Activated B cell treated with CpG ODN at 0.5 μM for 24 hours (primary cell): ENCODE data around the gene HPSE2. TPM values are rescaled to one million over a fixed set of nuclear protein-coding genes. Genes with fewer than 3 reads are reported as not detected.
A peak's percentile ranks its signal among the peaks of the same experiment; 100 is the strongest.

Experiments
- ATAC-seq: fragments of 200-7000 bp; cut with Tn5 transposase; one replicate; pipeline ENCODE4 v1.10.0; 2021; ENCODE audit warnings: low read depth, mild to moderate bottlenecking, moderate library complexity
- CTCF ChIA-PET: fragments of 350-600 bp; sonication (Branson Sonifier 250); formaldehyde crosslinking; loops from one replicate; lab custom pipeline; 2021; ENCODE audit warnings: antibody characterized with exemption; lab: Charles Lee
- POLR2A ChIA-PET: fragments of 350-600 bp; sonication (Branson Sonifier 250); formaldehyde crosslinking; loops from one replicate; lab custom pipeline; 2021; ENCODE audit warnings: antibody characterized with exemption; lab: Charles Lee
- DNase-seq: peaks from one replicate; pipeline ENCODE4 v3.0.0; 2022
- H3K27ac Mint-ChIP-seq: one replicate; pipeline ENCODE4 v1.8.0; 2020; ENCODE audit warnings: mixed read lengths
- H3K27me3 Mint-ChIP-seq: one replicate; pipeline ENCODE4 v1.8.0; 2021; ENCODE audit warnings: mixed read lengths
- H3K36me3 Mint-ChIP-seq: one replicate; pipeline ENCODE4 v1.8.0; 2021; ENCODE audit warnings: low read depth, mixed read lengths
- H3K4me1 Mint-ChIP-seq: one replicate; pipeline ENCODE4 v1.8.0; 2021; ENCODE audit warnings: mixed read lengths
- H3K4me3 Mint-ChIP-seq: one replicate; pipeline ENCODE4 v1.8.0; 2020; ENCODE audit warnings: mild to moderate bottlenecking, mixed read lengths
- H3K9me3 Mint-ChIP-seq: one replicate; pipeline ENCODE4 v1.8.0; 2020; ENCODE audit warnings: mixed read lengths
- CTCF ChIP-seq: fragments of 200-600 bp; IDR thresholded peaks from one replicate; pipeline ENCODE4 v1.8.0; 2022; ENCODE audit warnings: antibody characterized with exemption, mild to moderate bottlenecking
- intact Hi-C: fragments of 100-400 bp; cut with micrococcal nuclease; formaldehyde crosslinking; loops from one replicate; pipeline ENCODE4 v1.15.1; 2024
- total RNA-seq: library from RNA; stranded (reverse); gene quantifications from 2 replicates; pipeline ENCODE4 v1.2.3, GENCODE V29; 2022

Gene HPSE2
- total RNA-seq, 1 donor from 2014 or later, result not detected

GRCh38 chr10:99233689-99234037, 2.0 kb downstream of the HPSE2 start:
- Mint-ChIP-seq H3K4me1 (peaks cover 32% of the 10 kb centered on the region), H3K36me3 (no peaks in the 10 kb centered on the region), H3K27ac (peak overlapping the region; percentile 24), H3K27me3 (peaks cover 67% of the 10 kb centered on the region), H3K9me3 (peaks cover 7% of the 10 kb centered on the region), H3K4me3 (peak overlapping the region; percentile 52)
- intact Hi-C loops, result loop anchor here (1.0 to 5.0 kb wide), 2 partner anchors 304 to 787 kb away; partner anchors contain the start of gene HPS1
- DNase-seq (no peak), ATAC-seq (no peak)
- ChIA-PET POLR2A (no interaction called here), CTCF (interaction anchor here (1.4 to 1.6 kb wide), 3 partner anchors 13 to 767 kb away, joined by 3 to 8 read pairs (median 6); no protein-coding TSS in a partner anchor)
- no peak for TF ChIP-seq CTCF

GRCh38 chr10:99233000-99233688, 2.5 kb downstream of the HPSE2 start:
- Mint-ChIP-seq H3K27ac (no peak overlapping the region), H3K9me3 (peaks cover 7% of the 10 kb centered on the region), H3K27me3 (peaks cover 67% of the 10 kb centered on the region), H3K4me1 (peaks cover 32% of the 10 kb centered on the region), H3K36me3 (no peaks in the 10 kb centered on the region), H3K4me3 (peak overlapping the region; percentile 35)
- DNase-seq (no peak), ATAC-seq (no peak)
- intact Hi-C loops, result loop anchor here (5.0 kb wide), 1 partner anchor 304 kb away; no protein-coding TSS in a partner anchor
- CTCF ChIA-PET, result interaction anchor here (1.4 to 1.6 kb wide), 3 partner anchors 14 to 766 kb away, joined by 3 to 8 read pairs (median 6); no protein-coding TSS in a partner anchor
- POLR2A ChIA-PET, result no interaction called here
- no peak for TF ChIP-seq CTCF

- ChIA-PET CTCF (no interaction called here), POLR2A (no interaction called here)
- no peak overlapping the region for H3K4me3 Mint-ChIP-seq
- DNase-seq, result no peak
- H3K4me1 Mint-ChIP-seq, result peaks cover 32% of the 10 kb centered on the region
- no peaks in the 10 kb centered on the region for H3K36me3 Mint-ChIP-seq
- H3K27ac Mint-ChIP-seq, result no peak overlapping the region
- peaks cover 69% of the 10 kb centered on the region for H3K27me3 Mint-ChIP-seq
- H3K9me3 Mint-ChIP-seq, result peaks cover 7% of the 10 kb centered on the region
- intact Hi-C loops, result loop anchor here (5.0 kb wide), 1 partner anchor 305 kb away; no protein-coding TSS in a partner anchor
- TF ChIP-seq CTCF, result no peak
- ATAC-seq, result no peak
These were observed 3.2 kb downstream of the HPSE2 start for GRCh38 chr10:99232360-99232999.

GRCh38 chr10:99224766-99225165, 10.9 kb downstream of the HPSE2 start:
- Mint-ChIP-seq H3K4me3 (no peak overlapping the region), H3K27me3 (peaks cover 51% of the 10 kb centered on the region), H3K27ac (no peak overlapping the region), H3K4me1 (no peaks in the 10 kb centered on the region), H3K9me3 (no peaks in the 10 kb centered on the region), H3K36me3 (no peaks in the 10 kb centered on the region)
- intact Hi-C loops, result no loop called here
- ChIA-PET CTCF (no interaction called here), POLR2A (no interaction called here)
- ATAC-seq (no peak), DNase-seq (no peak)
- no peak for TF ChIP-seq CTCF

GRCh38 chr10:99207340-99207739, 28.3 kb downstream of the HPSE2 start:
- TF ChIP-seq CTCF, result no peak
- DNase-seq (no peak), ATAC-seq (no peak)
- H3K36me3 Mint-ChIP-seq, result no peaks in the 10 kb centered on the region
- intact Hi-C loops, result no loop called here
- POLR2A ChIA-PET, result no interaction called here
- no peaks in the 10 kb centered on the region for H3K4me1 Mint-ChIP-seq
- H3K4me3 Mint-ChIP-seq, result no peak overlapping the region
- H3K9me3 Mint-ChIP-seq, result peaks cover 7% of the 10 kb centered on the region
- CTCF ChIA-PET, result no interaction called here
- peaks cover 13% of the 10 kb centered on the region for H3K27me3 Mint-ChIP-seq
- H3K27ac Mint-ChIP-seq, result no peak overlapping the region
